ENCODE results near the gene RLIM. TPM values are rescaled to one million over a fixed set of nuclear protein-coding genes. Genes with fewer than 3 reads are reported as not detected.
"Not testable (repeated sequence)": the region's sequence is repeated elsewhere in the genome, so short reads cannot be mapped to it uniquely, and the experiment has no call there.

Gene RLIM
- polyA plus RNA-seq (2013), result 17.5 and 18.6 TPM in 2 replicates

GRCh38 chrX:74614093-74614909 is at the start of gene RLIM:
Gene RLIM (minus strand): TSS chrX:74614624. CDS start chrX:74595977, 18,647 bp downstream.
- no peaks in the 10 kb centered on the region for H3K9me3 ChIP-seq (ENCODE audit: insufficient read depth, low read depth, low read length)
- peak within 1 kb of the TSS; percentile 74 for H3K18ac ChIP-seq (ENCODE audit: low read length)
- H3K36me3 ChIP-seq (ENCODE audit: control insufficient read depth in 1 of 2, insufficient read depth in 2 of 2, low read length in 2 of 2), result no peaks in the 10 kb centered on the region
- peak within 1 kb of the TSS; percentile 42 for H2AK5ac ChIP-seq (ENCODE audit: low read length)
- peak within 1 kb of the TSS; percentile 59 for H2BK120ac ChIP-seq (ENCODE audit: insufficient read depth, low read length, poor library complexity)
- peak within 1 kb of the TSS; percentile 75 for H3K4me2 ChIP-seq (ENCODE audit: low read length)
- no peak within 1 kb of the TSS for H2BK12ac ChIP-seq (ENCODE audit: low read length)
- no peaks in the 10 kb centered on the region for H3K4me1 ChIP-seq (ENCODE audit: control insufficient read depth in 1 of 2, insufficient read depth in 2 of 2, low read length in 2 of 2)
- H3K4ac ChIP-seq (ENCODE audit: low read depth, low read length), result peak within 1 kb of the TSS; percentile 79
- H3K79me2 ChIP-seq (ENCODE audit: control insufficient read depth, insufficient read depth, low read length, poor library complexity), result peaks cover 5% of the 10 kb centered on the region
- H3K9ac ChIP-seq (ENCODE audit: low read length), result peak within 1 kb of the TSS; percentile 98
- no peak within 1 kb of the TSS for H3K23ac ChIP-seq (ENCODE audit: low read length)
- peak within 1 kb of the TSS; percentile 70 for H4K12ac ChIP-seq (ENCODE audit: low read depth, low read length)
- H3K27me3 ChIP-seq (ENCODE audit: insufficient read depth, low read length), result no peaks in the 10 kb centered on the region
- WGBS (ENCODE audit: extremely low coverage, insufficient coverage, insufficient read length), result no CpG with 5 or more reads among the region's 66 CpGs
- H2AFZ ChIP-seq (ENCODE audit: insufficient read depth, low read length, poor library complexity), result peak within 1 kb of the TSS; percentile 20
- peaks cover 7% of the 10 kb centered on the region for H3K79me1 ChIP-seq (ENCODE audit: low read length)
- H3K4me3 ChIP-seq (ENCODE audit: low read depth, low read length), result peak within 1 kb of the TSS; percentile 95
- peak within 1 kb of the TSS; percentile 23 for H2BK5ac ChIP-seq (ENCODE audit: low read depth, low read length, poor library complexity)
- peak within 1 kb of the TSS; percentile 91 for H4K8ac ChIP-seq (ENCODE audit: low read depth, low read length)
- peak within 1 kb of the TSS; percentile 89 for H3K14ac ChIP-seq (ENCODE audit: low read length)
- DNase-seq, result peak; percentile 92 to 93
- peak within 1 kb of the TSS; percentile 77 for H4K91ac ChIP-seq (ENCODE audit: low read depth, low read length)
- peak within 1 kb of the TSS; percentile 80 for H3K27ac ChIP-seq (ENCODE audit: low read depth, low read length)

GRCh38 chrX:74656079-74656745 is 41.8 kb upstream of the RLIM start:
- H4K12ac ChIP-seq (ENCODE audit: low read depth, low read length), result no peak overlapping the region
- no peak overlapping the region for H3K14ac ChIP-seq (ENCODE audit: low read length)
- H2AK5ac ChIP-seq (ENCODE audit: low read length), result no peak overlapping the region
- no peaks in the 10 kb centered on the region for H3K79me2 ChIP-seq (ENCODE audit: control insufficient read depth, insufficient read depth, low read length, poor library complexity)
- H2AFZ ChIP-seq (ENCODE audit: insufficient read depth, low read length, poor library complexity), result no peak overlapping the region
- H3K79me1 ChIP-seq (ENCODE audit: low read length), result no peaks in the 10 kb centered on the region
- H3K4me2 ChIP-seq (ENCODE audit: low read length), result no peak overlapping the region
- no peaks in the 10 kb centered on the region for H3K36me3 ChIP-seq (ENCODE audit: control insufficient read depth in 1 of 2, insufficient read depth in 2 of 2, low read length in 2 of 2)
- H3K4ac ChIP-seq (ENCODE audit: low read depth, low read length), result no peak overlapping the region
- H2BK12ac ChIP-seq (ENCODE audit: low read length), result no peak overlapping the region
- no peak overlapping the region for H4K8ac ChIP-seq (ENCODE audit: low read depth, low read length)
- DNase-seq, result no peak
- H3K23ac ChIP-seq (ENCODE audit: low read length), result no peak overlapping the region
- no CpG with 5 or more reads among the region's 6 CpGs for WGBS (ENCODE audit: extremely low coverage, insufficient coverage, insufficient read length)
- H3K27me3 ChIP-seq (ENCODE audit: insufficient read depth, low read length), result no peaks in the 10 kb centered on the region
- no peak overlapping the region for H4K91ac ChIP-seq (ENCODE audit: low read depth, low read length)
- no peak overlapping the region for H2BK120ac ChIP-seq (ENCODE audit: insufficient read depth, low read length, poor library complexity)
- H3K18ac ChIP-seq (ENCODE audit: low read length), result no peak overlapping the region
- no peak overlapping the region for H3K9ac ChIP-seq (ENCODE audit: low read length)
- no peak overlapping the region for H3K4me3 ChIP-seq (ENCODE audit: low read depth, low read length)
- H3K9me3 ChIP-seq (ENCODE audit: insufficient read depth, low read depth, low read length), result no peaks in the 10 kb centered on the region
- H3K4me1 ChIP-seq (ENCODE audit: control insufficient read depth in 1 of 2, insufficient read depth in 2 of 2, low read length in 2 of 2), result peaks cover 0 to 3% of the 10 kb centered on the region in 2 experiments
- H3K27ac ChIP-seq (ENCODE audit: low read depth, low read length), result no peak overlapping the region
- no peak overlapping the region for H2BK5ac ChIP-seq (ENCODE audit: low read depth, low read length, poor library complexity)

GRCh38 chrX:74654953-74655352 is 40.5 kb upstream of the RLIM start:
- DNase-seq, result not testable (repeated sequence)

GRCh38 chrX:74636749-74637314 is 22.4 kb upstream of the RLIM start:
- Histone ChIP-seq H4K91ac (ENCODE audit: low read depth, low read length) (no peak overlapping the region), H3K18ac (ENCODE audit: low read length) (no peak overlapping the region), H3K4me2 (ENCODE audit: low read length) (no peak overlapping the region), H3K79me2 (ENCODE audit: control insufficient read depth, insufficient read depth, low read length, poor library complexity) (no peaks in the 10 kb centered on the region), H3K4me3 (ENCODE audit: low read depth, low read length) (no peak overlapping the region), H2AFZ (ENCODE audit: insufficient read depth, low read length, poor library complexity) (no peak overlapping the region), H3K14ac (ENCODE audit: low read length) (no peak overlapping the region), H3K36me3 (ENCODE audit: control insufficient read depth in 1 of 2, insufficient read depth in 2 of 2, low read length in 2 of 2) (no peaks in the 10 kb centered on the region), H2BK120ac (ENCODE audit: insufficient read depth, low read length, poor library complexity) (no peak overlapping the region), H3K9ac (ENCODE audit: low read length) (no peak overlapping the region), H3K9me3 (ENCODE audit: insufficient read depth, low read depth, low read length) (no peaks in the 10 kb centered on the region), H3K79me1 (ENCODE audit: low read length) (no peaks in the 10 kb centered on the region), H3K27me3 (ENCODE audit: insufficient read depth, low read length) (no peaks in the 10 kb centered on the region), H4K12ac (ENCODE audit: low read depth, low read length) (no peak overlapping the region), H2BK5ac (ENCODE audit: low read depth, low read length, poor library complexity) (no peak overlapping the region), H2BK12ac (ENCODE audit: low read length) (no peak overlapping the region), H3K4me1 (ENCODE audit: control insufficient read depth in 1 of 2, insufficient read depth in 2 of 2, low read length in 2 of 2) (no peaks in the 10 kb centered on the region), H3K27ac (ENCODE audit: low read depth, low read length) (no peak overlapping the region), H4K8ac (ENCODE audit: low read depth, low read length) (no peak overlapping the region), H3K4ac (ENCODE audit: low read depth, low read length) (no peak overlapping the region), H3K23ac (ENCODE audit: low read length) (no peak overlapping the region), H2AK5ac (ENCODE audit: low read length) (no peak overlapping the region)
- WGBS (ENCODE audit: extremely low coverage, insufficient coverage, insufficient read length), result no CpG with 5 or more reads among the region's 9 CpGs
- no peak for DNase-seq

More at GRCh38 chrX:74654953-74655352, 40.5 kb upstream of the RLIM start:
- H3K23ac ChIP-seq (ENCODE audit: low read length); H4K12ac ChIP-seq (ENCODE audit: low read depth, low read length); H3K18ac ChIP-seq (ENCODE audit: low read length); H3K4me3 ChIP-seq (ENCODE audit: low read depth, low read length); H3K9me3 ChIP-seq (ENCODE audit: insufficient read depth, low read depth, low read length); H4K8ac ChIP-seq (ENCODE audit: low read depth, low read length); H4K91ac ChIP-seq (ENCODE audit: low read depth, low read length); H3K4me2 ChIP-seq (ENCODE audit: low read length); H3K79me1 ChIP-seq (ENCODE audit: low read length); H2BK12ac ChIP-seq (ENCODE audit: low read length); H2AK5ac ChIP-seq (ENCODE audit: low read length); H3K36me3 ChIP-seq (ENCODE audit: control insufficient read depth in 1 of 2, insufficient read depth in 2 of 2, low read length in 2 of 2); H3K9ac ChIP-seq (ENCODE audit: low read length); H3K79me2 ChIP-seq (ENCODE audit: control insufficient read depth, insufficient read depth, low read length, poor library complexity); H3K4ac ChIP-seq (ENCODE audit: low read depth, low read length); H3K27ac ChIP-seq (ENCODE audit: low read depth, low read length); H3K14ac ChIP-seq (ENCODE audit: low read length); H2BK5ac ChIP-seq (ENCODE audit: low read depth, low read length, poor library complexity); H3K27me3 ChIP-seq (ENCODE audit: insufficient read depth, low read length); H2BK120ac ChIP-seq (ENCODE audit: insufficient read depth, low read length, poor library complexity); H3K4me1 ChIP-seq (ENCODE audit: control insufficient read depth in 1 of 2, insufficient read depth in 2 of 2, low read length in 2 of 2); H2AFZ ChIP-seq (ENCODE audit: insufficient read depth, low read length, poor library complexity): not testable (repeated sequence)
- no CpG with 5 or more reads among the region's 4 CpGs for WGBS (ENCODE audit: extremely low coverage, insufficient coverage, insufficient read length)

Data from trophoblast cell (in vitro differentiated cells and primary cell).